C4-2B (cell line): Measurements from ENCODE around the gene SCAPER.

Experiments used
- H3K27ac ChIP-seq: fragments of 450-650 bp; 2 replicates; pipeline ENCODE4 v1.5.1; 2017
- ZFX ChIP-seq: fragments of 450-650 bp; IDR thresholded peaks from 2 replicates; pipeline ENCODE4 v1.6.1; 2017
- TF ChIP-seq, protein P1 (sequence below): fragments of 450-650 bp; conservative IDR thresholded peaks from 2 replicates; pipeline ENCODE4 v1.5.1; 2017; ENCODE audit warnings: mild to moderate bottlenecking

Gene SCAPER

GRCh38 chr15:76555247-76555646, 349.9 kb downstream of the SCAPER start:
- TF ChIP-seq, protein P1, sequence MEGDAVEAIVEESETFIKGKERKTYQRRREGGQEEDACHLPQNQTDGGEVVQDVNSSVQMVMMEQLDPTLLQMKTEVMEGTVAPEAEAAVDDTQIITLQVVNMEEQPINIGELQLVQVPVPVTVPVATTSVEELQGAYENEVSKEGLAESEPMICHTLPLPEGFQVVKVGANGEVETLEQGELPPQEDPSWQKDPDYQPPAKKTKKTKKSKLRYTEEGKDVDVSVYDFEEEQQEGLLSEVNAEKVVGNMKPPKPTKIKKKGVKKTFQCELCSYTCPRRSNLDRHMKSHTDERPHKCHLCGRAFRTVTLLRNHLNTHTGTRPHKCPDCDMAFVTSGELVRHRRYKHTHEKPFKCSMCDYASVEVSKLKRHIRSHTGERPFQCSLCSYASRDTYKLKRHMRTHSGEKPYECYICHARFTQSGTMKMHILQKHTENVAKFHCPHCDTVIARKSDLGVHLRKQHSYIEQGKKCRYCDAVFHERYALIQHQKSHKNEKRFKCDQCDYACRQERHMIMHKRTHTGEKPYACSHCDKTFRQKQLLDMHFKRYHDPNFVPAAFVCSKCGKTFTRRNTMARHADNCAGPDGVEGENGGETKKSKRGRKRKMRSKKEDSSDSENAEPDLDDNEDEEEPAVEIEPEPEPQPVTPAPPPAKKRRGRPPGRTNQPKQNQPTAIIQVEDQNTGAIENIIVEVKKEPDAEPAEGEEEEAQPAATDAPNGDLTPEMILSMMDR, result no peak
- TF ChIP-seq ZFX, result no peak
- H3K27ac ChIP-seq, result no peak overlapping the region

GRCh38 chr15:76553564-76553963, 351.6 kb downstream of the SCAPER start:
- H3K27ac ChIP-seq, result no peak overlapping the region
- no peak for TF ChIP-seq ZFX
- TF ChIP-seq, protein P1, result no peak

DNA sequence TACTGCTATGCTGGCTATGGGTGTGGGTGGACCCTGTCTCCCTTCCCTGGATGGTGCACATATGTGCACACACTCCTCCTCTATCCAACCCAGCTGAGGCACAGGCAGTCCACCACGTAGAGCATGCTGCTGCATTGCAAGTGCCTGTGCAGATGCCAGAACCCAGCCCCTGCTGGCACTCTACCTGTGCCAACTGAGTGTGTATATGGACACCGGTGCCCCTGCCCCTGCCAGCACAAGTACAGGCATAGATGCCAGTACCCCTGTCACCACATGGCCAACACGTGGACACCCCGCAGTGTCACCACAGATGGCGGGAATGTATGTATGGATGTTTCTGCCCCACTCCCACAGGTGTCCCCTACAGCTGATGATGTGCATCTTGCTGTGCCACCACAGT, 352.0 kb downstream of the SCAPER start:
- TF ChIP-seq, protein P1, result no peak

GRCh38 chr15:76546805-76547204, 358.3 kb downstream of the SCAPER start:
- TF ChIP-seq, protein P1, result no peak
- no peak for TF ChIP-seq ZFX
- H3K27ac ChIP-seq, result no peak overlapping the region

More for the DNA sequence above, 352.0 kb downstream of the SCAPER start:
- no peak overlapping the region for H3K27ac ChIP-seq

DNA sequence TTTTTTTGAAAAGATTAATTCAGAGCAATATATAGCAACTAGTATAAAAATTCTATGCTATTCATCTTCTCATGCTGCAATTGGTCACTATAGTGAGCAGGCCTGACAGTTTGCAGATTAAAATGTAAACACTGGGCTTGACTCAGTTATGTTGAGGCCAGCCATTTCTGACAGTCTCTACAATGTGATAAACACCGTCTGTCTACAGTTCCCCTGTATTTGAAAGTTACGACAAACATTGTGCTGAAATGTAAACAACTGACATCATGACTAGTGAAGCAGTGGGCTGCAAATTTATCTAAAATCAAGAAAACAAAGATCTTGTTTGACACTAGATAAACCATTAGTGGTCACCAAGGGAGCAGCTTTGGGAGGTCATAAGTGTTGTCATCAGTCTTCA, 371.1 kb downstream of the SCAPER start:
- TF ChIP-seq, protein P1, result no peak
- no peak for TF ChIP-seq ZFX
- no peak overlapping the region for H3K27ac ChIP-seq

DNA sequence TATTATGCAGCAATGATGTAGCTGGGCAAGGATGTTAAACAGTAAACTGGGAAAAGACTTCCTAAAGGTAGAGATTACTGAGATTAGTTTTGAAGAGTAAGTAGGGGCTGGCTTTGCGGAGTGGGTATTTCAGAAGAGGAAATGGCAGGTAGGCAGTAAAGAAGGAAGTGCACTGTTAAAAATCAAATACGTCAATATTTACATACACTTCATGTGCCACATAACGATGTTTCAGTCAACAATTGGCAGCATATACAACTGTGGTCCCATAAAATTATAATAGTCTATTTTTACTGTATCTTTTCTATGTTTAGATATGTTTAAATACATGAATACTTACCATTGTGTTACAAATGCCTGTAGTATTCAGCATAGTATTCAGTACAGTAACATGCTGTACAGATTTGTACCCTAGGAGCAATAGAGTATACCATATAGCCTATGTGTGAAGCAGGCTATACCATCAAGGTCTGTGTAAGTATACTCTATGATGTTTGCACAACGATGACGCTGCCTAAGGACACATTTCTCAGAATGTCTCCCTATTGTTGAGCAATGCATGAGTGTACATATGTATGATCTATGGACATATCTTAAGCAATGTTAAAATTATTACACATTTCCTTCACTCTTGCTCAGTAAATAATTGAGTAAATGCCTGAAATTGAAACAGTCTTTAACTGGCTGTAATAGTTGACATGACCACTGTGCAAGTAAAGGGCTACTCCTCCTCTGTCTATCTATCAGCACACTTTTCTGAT, 371.9 kb downstream of the SCAPER start:
- no peak for TF ChIP-seq ZFX
- TF ChIP-seq, protein P1, result no peak
- H3K27ac ChIP-seq, result no peak overlapping the region

DNA sequence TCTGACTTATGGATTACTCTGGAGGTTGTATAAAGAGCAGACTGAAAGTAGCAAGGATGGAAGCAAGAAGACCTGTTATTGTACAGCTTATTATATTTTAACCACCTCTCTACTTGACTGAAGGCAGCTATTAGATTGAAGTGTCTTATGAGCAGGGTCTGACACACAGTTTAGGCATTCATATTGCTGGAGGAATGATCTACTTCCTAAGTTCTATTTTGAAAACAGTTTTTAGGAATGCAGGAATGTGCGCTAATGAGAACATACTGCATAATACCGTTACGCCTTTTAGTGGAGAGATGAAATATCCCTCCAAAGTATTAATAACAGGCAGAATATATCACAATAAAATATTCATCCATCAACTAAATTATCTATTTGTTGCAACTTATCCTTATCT, 375.2 kb downstream of the SCAPER start:
- no peak overlapping the region for H3K27ac ChIP-seq
- TF ChIP-seq, protein P1, result no peak
- no peak for TF ChIP-seq ZFX
